Measurements from ENCODE around the gene UBE2O.

UBE2O gene

DNA sequence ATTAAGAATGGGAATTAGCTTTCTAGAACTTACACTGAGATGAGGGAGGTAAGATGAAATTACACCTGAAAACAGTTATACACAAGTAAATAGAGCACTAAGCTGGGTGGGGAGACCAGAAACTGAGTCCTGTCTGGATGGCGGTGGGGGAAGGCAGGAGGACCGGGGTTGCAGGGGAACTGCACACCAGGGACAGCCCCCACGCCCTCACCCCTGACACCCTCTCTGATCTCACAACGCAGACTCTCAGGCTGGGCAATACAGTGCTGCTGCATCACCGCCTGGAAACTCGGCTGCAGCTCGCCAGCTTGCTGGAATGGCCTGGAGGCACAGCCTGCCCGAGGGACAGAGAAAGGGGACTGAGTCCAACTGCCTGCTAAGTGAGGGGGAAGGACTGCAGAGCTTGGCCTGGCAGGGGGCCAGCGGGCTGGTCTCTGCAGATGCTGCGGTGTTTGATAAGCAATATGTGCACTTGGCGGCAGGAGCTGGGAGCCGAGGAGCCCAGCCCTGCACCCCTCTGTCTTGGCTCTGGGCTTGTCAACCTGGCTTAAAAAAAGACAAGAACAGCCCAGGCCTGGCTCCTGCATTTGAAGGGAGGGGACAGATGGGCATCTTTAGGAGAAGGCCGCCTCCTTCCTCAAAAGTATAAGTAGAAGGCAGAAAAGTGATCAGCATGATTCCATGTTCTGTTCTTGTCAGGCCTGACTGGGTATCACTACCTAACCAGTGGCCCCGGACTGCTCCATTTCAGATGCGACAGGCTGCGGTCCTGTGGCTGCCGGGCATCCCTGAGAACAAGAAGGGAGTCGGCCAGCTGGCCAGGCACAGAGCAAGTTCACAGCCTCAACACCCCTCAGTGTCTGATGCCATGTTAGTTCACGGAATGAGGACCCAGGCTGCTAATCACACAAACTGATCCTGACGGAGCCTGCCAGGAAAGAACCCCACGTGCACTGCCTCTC, 38.3 kb downstream of the UBE2O start:
- no peak for DNase-seq (ENCODE audit: low read depth)

DNA sequence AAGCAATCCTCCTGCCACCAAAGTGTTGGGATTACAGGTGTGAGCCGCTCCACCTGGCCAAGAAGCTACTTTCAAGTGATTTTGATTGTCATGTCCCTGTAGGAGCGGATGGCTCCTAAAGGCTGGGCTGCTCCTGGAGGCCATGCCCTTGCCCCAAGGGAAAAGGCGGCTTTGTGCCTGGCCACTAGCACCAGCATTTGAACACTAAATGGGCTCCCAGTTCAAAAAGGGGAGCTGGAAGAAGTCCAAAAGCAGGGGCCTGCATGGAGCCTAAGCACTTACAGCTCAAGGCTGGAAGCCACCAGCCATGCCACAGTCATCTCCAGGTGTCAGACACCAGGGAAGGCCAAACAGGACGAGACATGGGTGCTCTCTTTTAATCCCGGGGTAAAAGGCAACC, 41.7 kb downstream of the UBE2O start:
- DNase-seq (ENCODE audit: low read depth), result no peak

DNA sequence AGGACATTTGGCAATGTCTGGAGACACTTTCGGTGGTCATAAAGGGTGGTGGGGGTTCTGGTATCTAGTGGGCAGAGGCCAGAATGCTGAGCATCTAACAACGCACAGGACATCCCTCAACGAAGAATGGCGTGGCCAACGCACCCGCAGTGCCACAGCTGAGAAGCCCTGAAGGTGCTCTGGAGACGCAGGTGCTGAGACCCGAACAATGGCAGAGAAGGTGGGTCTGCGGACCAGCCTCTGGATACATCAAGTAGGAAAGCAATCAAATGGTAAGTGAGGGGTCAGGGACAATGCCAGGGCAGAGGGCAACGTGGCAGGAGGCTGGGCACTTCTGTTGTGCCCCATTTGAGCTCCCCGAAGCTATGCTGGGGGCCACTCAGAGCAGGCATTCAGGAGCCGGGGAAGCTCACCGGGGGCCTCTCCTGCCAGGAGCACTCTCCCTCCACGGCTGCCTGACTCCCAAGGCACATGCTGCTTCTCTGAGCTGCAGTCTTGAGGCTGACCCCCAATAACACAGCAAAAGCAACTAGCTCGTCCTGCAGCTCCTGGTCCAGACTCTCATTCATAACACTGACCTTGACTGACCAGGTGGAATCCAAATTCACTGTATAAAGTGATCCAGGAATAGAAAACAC, 42.5 kb downstream of the UBE2O start:
- no peak for DNase-seq (ENCODE audit: low read depth)

DNA sequence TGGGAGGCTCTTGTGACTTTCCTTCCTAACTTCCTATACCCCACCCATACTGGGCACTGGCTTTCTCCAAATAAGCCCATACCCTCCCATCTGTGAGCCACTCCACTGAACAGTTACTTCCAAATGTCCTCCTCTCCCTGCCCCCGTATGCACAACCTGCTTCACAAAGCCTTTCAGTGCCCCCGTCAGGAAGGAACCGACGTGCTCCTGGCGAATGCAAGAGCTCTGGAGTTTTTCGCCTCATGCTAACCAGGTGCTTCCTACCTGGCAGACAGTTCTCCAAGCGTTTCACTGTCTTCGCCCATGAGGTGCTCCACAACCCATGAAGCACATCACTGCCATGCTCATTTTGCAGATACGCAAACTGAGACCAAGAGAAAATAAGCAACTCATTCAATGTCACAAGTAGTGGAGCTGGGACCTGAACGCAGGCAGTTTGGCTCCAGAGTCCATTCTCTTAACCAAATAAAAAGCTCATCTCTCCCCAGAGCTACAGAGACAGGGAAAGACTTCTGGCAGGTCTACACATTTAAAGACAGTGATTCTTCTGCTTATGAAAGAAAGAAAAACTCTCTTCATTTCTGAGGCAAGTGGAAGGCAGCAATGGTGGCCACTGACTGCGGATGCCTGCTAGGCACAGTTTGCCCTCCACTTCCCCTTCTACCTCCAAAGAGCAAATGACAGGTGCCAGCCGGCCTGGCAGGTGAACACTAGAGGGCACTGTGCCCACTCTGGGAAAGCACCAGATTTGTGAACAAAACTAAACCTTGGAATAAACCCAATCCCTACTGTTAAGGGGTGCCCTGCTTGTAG, 44.7 kb downstream of the UBE2O start:
- no peak for DNase-seq (ENCODE audit: low read depth)

DNA sequence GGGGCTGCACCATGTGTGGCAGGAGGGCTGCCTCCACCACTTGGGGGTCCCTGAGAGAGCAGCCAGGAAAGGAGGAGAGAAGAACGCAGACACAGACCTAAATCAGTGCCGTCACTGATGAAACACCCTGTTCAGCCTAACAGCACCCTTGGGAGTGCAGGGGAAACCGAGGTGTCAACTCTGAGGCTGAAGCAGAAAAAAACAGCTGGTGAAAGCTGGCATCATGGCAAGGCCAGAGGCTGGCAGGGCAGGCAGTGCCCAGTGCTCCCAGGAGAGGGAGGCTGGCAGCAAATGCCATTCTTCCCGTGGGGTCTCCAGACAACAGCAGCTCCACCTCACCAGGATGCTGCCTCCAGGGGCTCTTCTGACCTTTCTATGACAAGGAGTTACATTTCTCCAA, 45.4 kb downstream of the UBE2O start:
- no peak for DNase-seq (ENCODE audit: low read depth)

DNA sequence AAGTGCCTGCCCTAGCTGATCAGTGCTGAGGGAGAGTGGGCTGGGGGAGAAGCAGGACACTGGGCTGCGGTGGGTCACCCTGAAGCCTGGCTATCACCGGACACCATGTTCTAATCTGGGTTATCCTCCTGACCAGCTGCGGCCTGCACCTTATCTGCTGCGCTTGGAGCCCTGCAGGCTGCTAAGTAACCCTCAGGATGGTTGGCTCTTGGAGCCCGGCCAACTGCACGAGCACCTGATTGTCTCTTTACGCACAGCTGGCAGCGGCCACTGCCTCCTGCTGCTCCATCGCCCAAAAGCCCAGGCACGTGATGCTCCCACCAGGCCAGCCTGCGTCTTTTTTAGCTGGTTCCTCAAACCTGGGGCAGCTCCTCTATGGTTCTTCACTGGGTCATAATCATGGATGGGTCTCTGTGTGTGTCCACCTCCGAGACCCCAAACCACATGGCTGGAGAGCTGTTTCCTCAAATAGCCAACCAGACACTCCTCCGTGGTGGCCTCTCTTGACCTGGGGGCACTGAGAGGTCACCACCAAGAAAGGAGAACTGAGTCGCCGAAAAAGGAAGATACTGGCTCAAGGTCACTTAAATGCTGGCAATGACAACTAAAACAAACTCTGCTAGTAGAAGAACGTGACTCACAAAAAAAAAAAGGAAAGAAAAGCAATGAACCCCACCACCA, 46.8 kb downstream of the UBE2O start:
- no peak for DNase-seq (ENCODE audit: low read depth)

DNA sequence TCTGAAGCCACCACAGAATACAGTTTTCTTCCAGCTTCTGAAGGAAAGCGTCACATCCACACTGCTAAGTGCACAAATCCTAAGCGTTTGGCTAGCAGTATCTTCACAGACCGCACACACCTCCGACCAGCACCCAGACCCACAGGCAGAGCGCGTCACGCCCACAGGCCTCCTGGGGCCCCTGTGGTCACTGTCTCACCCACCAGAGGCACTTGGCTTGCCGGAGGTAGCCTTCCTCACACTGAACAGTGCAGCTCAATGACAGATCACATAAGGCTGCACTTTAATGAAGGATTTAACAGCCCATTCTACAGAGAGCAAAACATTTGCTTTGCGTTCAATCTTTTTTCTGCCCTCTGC, 47.4 kb downstream of the UBE2O start:
- no peak for DNase-seq (ENCODE audit: low read depth)

DNA sequence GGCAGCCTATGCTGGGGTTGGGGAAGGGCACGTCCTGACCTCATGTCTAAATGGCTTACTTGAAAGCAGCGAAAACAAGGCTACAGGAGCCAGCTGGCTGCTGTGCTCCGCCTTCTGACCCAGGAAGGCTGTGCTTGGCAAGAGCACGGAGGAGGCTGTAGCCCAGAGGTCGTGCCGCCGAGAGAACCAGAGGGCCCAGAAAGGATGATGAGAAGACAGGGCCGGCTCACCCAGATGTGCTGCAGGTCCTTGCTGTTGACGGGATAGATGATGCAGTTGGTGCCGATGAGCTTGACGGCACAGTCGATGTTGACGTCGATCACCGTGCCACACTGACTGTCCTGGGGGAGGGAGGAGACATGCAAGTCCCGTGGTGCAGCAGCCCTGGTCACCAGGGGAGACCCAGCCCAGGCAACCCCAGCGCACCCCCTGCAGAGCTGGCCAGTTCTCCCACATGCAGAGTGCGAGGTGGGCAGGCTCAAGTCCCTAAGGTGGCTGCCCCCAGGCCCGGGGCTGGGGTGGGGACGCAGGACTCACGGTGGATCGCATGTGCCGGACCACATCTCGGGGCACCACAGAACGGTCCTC, 47.9 kb downstream of the UBE2O start:
- DNase-seq (ENCODE audit: low read depth), result no peak

DNA sequence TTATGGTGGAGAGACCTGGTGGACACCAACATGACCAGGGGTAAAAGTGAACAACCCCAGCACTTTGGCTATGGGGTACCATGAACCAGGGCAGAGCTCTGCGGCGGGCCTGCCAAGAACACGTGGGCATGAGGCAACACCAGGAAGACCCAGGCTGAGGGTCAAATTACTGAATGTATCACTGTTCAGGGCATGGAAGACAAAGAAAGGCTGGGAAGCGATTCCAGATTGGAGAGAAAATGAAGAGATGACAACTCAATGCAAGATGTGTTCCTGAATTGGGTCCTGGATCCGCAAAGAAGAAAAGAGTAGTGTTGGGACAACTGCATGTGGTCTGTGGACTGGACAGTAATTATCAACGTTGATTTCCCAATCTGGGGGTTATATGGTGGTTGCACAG, 48.7 kb downstream of the UBE2O start:
- no peak for DNase-seq (ENCODE audit: low read depth)

DNA sequence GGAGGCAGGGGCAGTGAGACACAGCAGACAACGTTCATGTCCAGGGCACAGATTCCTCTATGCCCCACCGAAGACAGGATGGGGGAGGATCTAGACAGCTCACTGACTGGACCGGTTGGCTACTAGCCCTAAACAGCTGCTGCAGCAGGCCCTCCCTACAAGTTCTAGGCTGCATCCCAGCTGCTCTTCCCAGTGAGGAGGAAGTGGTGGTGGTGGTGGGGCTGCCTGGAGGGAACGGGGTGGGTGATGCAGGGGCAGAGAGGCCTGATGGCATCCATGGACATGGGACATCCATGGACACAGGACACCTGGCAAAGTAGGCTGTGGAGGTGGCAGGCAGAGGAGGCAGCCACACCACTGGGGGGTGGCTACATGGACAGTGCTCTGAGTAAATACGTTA, 50.2 kb downstream of the UBE2O start:
- DNase-seq (ENCODE audit: low read depth), result no peak

DNA sequence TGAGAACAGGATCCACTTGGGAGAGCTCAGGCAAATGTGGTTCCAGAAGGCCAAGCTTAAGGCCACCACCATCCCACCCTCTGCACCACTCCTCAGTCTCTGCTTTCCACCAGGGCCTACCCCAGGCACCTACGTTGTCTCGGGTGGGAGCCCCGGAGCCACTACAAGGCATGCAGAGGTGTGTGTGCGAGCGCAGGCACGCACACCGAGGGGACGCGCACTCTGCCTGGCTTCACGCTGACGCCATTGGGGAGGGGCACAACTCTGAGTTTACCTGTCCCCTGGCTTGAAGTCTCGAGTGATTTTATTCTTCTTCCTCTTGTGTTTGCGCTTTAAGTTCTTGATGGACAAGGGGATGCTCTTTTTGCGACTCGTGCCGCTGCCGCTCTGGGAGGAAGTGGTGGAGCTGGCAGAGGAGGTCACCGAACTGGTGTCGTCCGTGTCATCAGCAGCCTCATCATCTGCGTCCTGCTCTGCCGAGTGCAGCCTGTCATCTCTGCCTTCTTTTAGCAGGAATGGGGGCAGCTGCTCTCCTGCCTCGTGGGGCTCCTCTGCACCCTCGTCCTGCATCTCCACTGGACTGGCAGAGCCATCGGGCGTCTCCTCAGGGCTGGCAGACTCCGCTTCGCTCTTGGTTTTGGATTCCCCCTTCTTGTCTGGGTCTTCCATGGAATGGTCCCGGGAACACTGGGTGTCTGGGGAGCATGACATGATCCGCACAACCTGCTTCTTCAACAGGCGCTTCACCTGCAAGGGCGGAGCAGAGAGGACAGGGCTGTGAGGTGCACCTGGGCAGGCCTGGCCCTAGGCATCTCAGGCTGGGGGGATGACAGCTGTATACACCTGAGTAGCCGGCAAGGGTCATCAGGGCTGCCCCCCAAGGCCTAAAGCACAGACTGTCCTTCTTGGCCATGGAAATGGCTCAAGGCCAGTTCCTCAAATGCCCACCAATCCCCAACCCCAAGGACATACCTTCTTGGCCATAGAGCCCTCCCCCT, 53.5 kb downstream of the UBE2O start:
- DNase-seq (ENCODE audit: low read depth), result no peak

DNA sequence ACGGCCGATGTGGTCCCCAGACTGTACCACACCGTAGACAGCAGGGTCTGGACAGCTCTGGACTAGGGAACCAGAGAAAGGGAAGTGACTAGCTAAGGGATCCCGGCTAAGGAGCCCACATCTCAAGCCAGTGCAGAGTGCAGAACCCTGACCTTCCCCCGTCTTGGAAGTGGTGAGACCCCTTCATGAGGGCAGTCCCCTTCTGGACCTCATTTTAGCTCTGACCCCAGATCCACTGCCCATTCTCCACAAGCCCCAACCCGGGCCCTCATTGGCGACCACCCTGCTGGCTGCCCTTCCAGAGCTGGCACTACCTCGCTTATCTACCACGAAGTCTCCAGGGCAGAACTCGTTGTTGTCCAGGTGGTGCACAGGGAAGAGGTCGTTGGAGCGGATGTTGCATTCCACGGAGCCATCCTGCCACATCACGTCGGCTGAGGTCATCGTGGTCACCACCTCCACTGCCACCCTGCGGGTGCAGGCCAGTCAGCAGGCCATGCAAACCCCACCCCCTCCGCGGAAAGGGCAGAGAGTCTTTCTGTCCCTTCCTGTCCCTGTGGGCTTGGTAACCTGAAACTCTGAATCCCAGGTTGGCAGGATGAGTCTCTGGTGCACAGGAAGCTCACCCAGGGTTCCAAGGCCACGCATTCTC, 54.3 kb downstream of the UBE2O start:
- DNase-seq (ENCODE audit: low read depth), result no peak

DNA sequence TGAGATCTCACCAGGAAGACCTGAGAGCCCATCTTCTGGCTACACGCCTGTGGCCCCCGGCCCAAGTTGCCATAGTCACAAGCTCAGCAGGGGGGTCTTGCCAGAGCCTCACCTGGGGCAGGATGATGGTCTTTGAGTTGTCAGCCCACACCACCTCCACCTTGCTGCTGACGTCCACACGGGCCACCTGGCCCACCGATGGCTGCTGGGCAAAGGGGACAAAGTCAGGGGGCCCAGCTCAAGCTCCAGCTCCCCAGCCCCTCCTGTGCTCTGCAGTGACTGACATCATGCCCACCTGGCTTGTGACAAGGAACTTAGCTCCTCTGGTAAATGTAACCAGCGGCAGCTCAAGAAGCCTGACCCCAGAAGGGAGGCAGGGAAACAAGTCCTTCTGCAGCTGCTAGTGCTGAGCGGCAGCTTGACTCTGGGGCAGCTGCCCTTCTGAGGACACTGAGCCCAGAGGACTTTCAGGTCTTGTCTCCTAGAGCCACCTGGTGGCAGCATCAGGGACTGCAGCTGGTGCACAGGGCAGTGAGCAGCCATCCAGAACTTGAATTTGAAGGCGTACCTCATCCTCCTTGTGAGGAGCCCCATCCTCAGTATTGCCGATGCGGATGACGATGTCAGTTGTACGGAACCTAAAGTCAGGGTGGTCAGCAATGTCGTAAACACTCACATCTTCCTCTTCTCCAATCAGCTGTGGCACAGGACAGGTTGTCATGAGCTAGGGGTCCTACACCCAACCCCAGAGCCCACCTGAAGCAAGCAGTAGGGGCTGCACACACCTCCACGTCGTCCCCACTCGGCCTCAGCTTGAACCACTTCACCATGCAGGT, 55.0 kb downstream of the UBE2O start:
- DNase-seq (ENCODE audit: low read depth), result peak; percentile 37

DNA sequence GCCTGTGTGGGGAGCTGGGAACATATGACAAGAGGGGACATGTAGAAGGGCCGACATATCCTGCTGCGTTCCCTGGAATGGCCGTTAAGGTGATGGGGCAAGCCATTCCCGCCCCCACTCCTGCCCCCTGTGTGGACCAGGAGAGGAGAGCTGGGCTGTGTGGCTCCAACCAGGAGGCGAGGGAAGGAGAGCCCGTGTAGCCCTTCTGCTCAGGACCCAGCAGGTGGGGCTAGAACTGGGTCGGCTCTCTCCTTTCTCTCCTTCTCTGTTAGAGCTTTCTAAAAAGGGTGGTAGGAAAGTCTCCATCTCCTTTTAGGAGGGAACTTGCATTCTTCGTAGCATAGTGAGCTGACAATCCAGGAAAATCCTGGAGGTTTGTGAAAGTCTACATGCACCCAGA, 55.8 kb downstream of the UBE2O start:
- DNase-seq (ENCODE audit: low read depth), result no peak

DNA sequence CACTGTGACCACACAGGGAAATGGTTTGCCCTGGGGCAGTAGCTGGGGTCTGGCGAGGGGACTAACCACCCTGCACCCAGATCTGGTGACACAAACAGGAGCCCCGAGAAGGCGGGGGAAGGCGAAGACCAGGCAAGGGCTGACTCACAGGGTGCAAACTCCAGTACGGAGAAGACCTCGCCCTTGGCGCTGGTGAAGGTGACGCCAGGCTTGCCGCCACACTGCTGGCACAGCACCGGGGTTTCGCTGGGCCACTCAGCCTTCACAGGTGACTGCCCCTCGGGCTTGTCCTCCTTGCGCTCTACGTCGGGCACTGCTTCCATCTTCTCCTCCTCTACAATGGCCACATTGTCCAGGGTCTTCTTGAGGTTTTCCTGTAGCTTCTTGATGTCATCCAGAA, 57.0 kb downstream of the UBE2O start:
- no peak for DNase-seq (ENCODE audit: low read depth)

DNA sequence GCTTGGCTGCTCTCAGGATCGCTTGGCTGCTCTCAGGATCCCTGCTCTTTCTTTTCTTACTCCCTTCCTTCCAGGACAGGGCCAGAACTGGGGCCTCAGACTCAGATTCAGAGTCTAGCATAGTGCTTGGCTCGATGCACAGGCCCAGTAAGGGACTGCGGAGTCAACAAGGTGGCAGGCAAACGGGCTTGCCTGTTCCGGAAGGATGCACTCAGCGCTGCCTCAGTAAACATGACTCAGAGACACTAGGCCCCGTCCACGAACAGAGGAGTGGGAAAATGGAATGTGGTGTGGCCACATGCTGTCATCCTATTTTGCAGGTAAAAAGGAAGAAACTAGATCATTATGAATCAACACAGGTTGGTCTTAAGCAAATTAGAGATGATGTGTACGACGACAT, 58.8 kb downstream of the UBE2O start:
- DNase-seq (ENCODE audit: low read depth), result no peak

DNA sequence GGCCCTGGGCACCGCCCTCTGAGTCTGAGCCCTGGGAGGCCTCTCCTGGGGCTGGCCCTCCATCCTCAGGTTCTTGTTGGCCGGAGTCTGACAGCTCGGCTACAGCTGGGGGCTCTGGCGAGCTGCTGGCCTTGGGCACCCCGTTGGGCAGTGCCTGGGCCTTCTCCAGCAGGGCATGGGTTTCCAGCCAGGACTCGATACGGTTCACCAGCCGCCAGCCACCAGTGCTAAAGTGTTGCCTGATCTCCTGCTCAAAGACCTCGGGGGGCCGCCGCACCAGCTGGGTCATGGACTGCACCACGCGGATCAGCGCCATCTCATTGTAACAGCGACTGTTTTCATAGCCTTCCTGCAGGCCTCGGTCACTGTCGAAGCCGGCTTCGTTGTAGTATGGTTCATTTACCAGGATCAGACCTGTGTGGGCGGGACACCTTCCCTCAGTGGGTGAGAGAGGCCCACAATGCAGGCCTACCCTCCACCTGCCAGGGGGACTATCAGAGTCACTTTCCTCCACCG, 61.7 kb downstream of the UBE2O start:
- no peak for DNase-seq (ENCODE audit: low read depth)

DNA sequence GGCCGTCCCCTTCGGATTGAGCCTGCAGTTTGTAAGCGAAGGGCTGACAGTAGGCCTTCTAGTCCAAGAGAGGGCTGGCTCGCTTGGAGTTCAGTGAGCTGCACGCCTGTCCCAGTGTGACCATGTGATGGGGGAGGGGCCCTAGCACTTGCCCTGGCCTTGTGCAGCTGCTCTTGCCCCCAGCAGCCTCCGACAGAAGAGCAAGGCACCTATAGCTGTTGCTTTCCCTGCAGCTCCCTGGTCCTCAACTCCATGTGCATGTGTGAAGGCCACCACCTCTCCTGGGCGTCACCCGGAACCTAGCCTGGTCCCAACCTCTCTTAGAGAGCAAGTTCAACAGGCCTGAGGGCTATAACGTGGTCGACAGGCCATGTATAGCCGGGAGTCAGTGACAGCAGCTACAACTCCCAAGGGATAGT, 62.9 kb downstream of the UBE2O start:
- DNase-seq (ENCODE audit: low read depth), result no peak

Data from HS-5 (cell line).